Inflammatory macrophage treated with lipopolysaccharide for 1 hour (primary cell): Measurements from ENCODE around the gene ZNF219.
"Not testable (repeated sequence)": the region's sequence is repeated elsewhere in the genome, so short reads cannot be mapped to it uniquely, and the experiment has no call there.

Experiments
- DNase-seq, 2 donors: peaks; one replicate each; pipeline ENCODE4 v3.0.0-alpha.2; 2020 to 2022

Gene ZNF219

DNA sequence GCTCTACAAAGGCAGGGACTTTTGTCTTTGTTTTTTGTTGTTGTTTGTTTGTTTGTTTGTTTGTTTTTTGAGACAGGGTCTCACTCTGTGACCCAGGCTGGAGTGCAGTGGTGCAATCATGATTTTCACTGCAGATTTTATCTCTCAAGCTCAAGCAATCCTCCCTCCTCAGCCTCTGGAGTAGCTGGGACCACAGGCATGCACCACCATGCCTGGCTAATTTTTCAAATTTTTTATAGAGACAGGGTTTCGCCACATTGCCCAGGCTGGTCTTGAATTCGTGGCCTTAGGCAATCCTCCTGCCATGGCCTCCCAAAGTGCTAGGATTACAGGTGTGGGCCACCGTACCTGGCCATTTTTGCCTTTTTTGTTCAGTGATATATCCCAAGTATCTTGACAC, 57.5 kb downstream of the ZNF219 start:
- DNase-seq: not testable (repeated sequence)

DNA sequence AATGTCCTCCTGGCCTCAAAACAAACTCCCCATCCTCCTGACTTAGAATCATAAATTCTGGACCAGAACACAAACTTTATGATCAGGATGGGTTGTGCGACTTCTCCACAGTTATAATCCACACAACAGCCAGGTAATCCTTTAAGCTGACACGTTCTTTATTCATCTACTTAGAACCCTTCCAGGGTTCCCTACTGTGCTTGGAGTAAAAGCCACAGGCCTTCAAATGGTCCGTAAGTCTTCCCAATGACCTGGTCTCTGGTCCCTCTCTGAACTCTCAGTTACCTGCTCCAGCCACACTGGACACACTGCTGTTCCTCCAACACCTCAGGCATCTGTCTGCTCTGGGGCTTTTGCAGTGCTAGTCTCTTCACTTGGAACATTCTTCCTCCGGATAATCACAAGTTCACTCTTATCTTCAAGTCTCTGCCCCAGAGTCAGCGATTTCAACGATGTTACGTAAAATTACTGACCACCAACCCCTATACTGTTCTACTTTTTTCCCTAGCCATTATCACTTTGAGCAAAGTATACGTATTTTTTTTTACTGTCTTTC, 58.0 kb downstream of the ZNF219 start:
- no peak for DNase-seq
